Trophoblast cell (in vitro differentiated cells and primary cell): ENCODE results near the gene SKIC2. TPM values are rescaled to one million over a fixed set of nuclear protein-coding genes. Genes with fewer than 3 reads are reported as not detected.
"Not testable (repeated sequence)": the region's sequence is repeated elsewhere in the genome, so short reads cannot be mapped to it uniquely, and the experiment has no call there.

ENCODE experiments used
- DNase-seq, 2 donors: peaks; one replicate each; pipeline ENCODE4 v3.0.0-alpha.2; 2016
- H2AFZ ChIP-seq: 2 replicates; pipeline ENCODE4 v1.6.1; 2013; ENCODE audit warnings: low read length, moderate library complexity, mild to moderate bottlenecking; ENCODE audit not compliant: insufficient read depth, poor library complexity
- H2AK5ac ChIP-seq: 2 replicates; pipeline ENCODE4 v1.6.1; 2013; ENCODE audit warnings: mild to moderate bottlenecking, low read length
- H2BK120ac ChIP-seq: 2 replicates; pipeline ENCODE4 v1.6.1; 2013; ENCODE audit warnings: low read length, mild to moderate bottlenecking, moderate library complexity; ENCODE audit not compliant: insufficient read depth, poor library complexity
- H2BK12ac ChIP-seq: 2 replicates; pipeline ENCODE4 v1.6.1; 2013; ENCODE audit warnings: mild to moderate bottlenecking, low read length, moderate library complexity
- H2BK5ac ChIP-seq: 2 replicates; pipeline ENCODE4 v1.6.1; 2013; ENCODE audit warnings: low read length, low read depth, moderate library complexity, mild to moderate bottlenecking; ENCODE audit not compliant: poor library complexity
- H3K14ac ChIP-seq: 2 replicates; pipeline ENCODE4 v1.6.1; 2013; ENCODE audit warnings: mild to moderate bottlenecking, low read length
- H3K18ac ChIP-seq: 2 replicates; pipeline ENCODE4 v1.6.1; 2013; ENCODE audit warnings: mild to moderate bottlenecking, low read length
- H3K23ac ChIP-seq: 2 replicates; pipeline ENCODE4 v1.6.1; 2013; ENCODE audit warnings: low read length
- H3K27ac ChIP-seq: 2 replicates; pipeline ENCODE4 v1.5.1; 2013; ENCODE audit warnings: low read depth, mild to moderate bottlenecking, inconsistent platforms, low read length, moderate library complexity
- H3K27me3 ChIP-seq: 2 replicates; pipeline ENCODE4 v1.6.1; 2013; ENCODE audit warnings: inconsistent platforms, mild to moderate bottlenecking, low read length, moderate library complexity; ENCODE audit not compliant: insufficient read depth
- H3K36me3 ChIP-seq, 2 experiments: 1 replicate in 1 of 2; 2 replicates in 1 of 2; pipeline ENCODE4 v1.6.1; 2013; ENCODE audit warnings: low read length in 2 of 2, mild to moderate bottlenecking in 2 of 2, moderate library complexity in 1 of 2; ENCODE audit not compliant: insufficient read depth in 2 of 2, control insufficient read depth in 1 of 2
- H3K4ac ChIP-seq: 2 replicates; pipeline ENCODE4 v1.6.1; 2013; ENCODE audit warnings: low read depth, mild to moderate bottlenecking, low read length, moderate library complexity
- H3K4me1 ChIP-seq, 2 experiments: 1 replicate in 1 of 2; 2 replicates in 1 of 2; pipeline ENCODE4 v1.6.1; 2013; ENCODE audit warnings: low read length in 2 of 2, mild to moderate bottlenecking in 2 of 2, moderate library complexity in 1 of 2; ENCODE audit not compliant: insufficient read depth in 2 of 2, control insufficient read depth in 1 of 2
- H3K4me2 ChIP-seq: 2 replicates; pipeline ENCODE4 v1.6.1; 2013; ENCODE audit warnings: inconsistent platforms, mild to moderate bottlenecking, low read length, moderate library complexity
- H3K4me3 ChIP-seq: 2 replicates; pipeline ENCODE4 v1.5.1; 2013; ENCODE audit warnings: mild to moderate bottlenecking, low read depth, low read length, inconsistent platforms
- H3K79me1 ChIP-seq: one replicate; pipeline ENCODE4 v1.6.1; 2013; ENCODE audit warnings: low read length
- H3K79me2 ChIP-seq: 2 replicates; pipeline ENCODE4 v1.6.1; 2013; ENCODE audit warnings: low read length, mild to moderate bottlenecking; ENCODE audit not compliant: control insufficient read depth, insufficient read depth, poor library complexity
- H3K9ac ChIP-seq: 2 replicates; pipeline ENCODE4 v1.6.1; 2013; ENCODE audit warnings: mild to moderate bottlenecking, low read length
- H3K9me3 ChIP-seq: 2 replicates; pipeline ENCODE4 v1.6.1; 2013; ENCODE audit warnings: low read depth, mild to moderate bottlenecking, control low read depth, inconsistent platforms, low read length; ENCODE audit not compliant: insufficient read depth
- H4K12ac ChIP-seq: 2 replicates; pipeline ENCODE4 v1.6.1; 2013; ENCODE audit warnings: low read depth, mild to moderate bottlenecking, low read length, moderate library complexity
- H4K8ac ChIP-seq: 2 replicates; pipeline ENCODE4 v1.6.1; 2013; ENCODE audit warnings: low read depth, mild to moderate bottlenecking, low read length, moderate library complexity
- H4K91ac ChIP-seq: one replicate; pipeline ENCODE4 v1.6.1; 2013; ENCODE audit warnings: low read depth, mild to moderate bottlenecking, low read length, moderate library complexity
- WGBS: extraction: QIAGEN DNeasy Blood & Tissue Kit; methylation state at CpG from one replicate; pipeline ENCODE4 v1.1.7; 2013; ENCODE audit warnings: missing lambda C conversion rate; ENCODE audit not compliant: insufficient read length, insufficient coverage; ENCODE audit errors: extremely low coverage; 5-methylcytosine and 5-hydroxymethylcytosine counted together
- polyA plus RNA-seq: library from polyadenylated mRNA; stranded (reverse); fragments of 200-250 nt; gene quantifications from 2 replicates; pipeline ENCODE4 v1.2.3, GENCODE V29; 2013

The SKIC2 gene
- 31.8 and 32.6 TPM in 2 replicates for polyA plus RNA-seq

DNA sequence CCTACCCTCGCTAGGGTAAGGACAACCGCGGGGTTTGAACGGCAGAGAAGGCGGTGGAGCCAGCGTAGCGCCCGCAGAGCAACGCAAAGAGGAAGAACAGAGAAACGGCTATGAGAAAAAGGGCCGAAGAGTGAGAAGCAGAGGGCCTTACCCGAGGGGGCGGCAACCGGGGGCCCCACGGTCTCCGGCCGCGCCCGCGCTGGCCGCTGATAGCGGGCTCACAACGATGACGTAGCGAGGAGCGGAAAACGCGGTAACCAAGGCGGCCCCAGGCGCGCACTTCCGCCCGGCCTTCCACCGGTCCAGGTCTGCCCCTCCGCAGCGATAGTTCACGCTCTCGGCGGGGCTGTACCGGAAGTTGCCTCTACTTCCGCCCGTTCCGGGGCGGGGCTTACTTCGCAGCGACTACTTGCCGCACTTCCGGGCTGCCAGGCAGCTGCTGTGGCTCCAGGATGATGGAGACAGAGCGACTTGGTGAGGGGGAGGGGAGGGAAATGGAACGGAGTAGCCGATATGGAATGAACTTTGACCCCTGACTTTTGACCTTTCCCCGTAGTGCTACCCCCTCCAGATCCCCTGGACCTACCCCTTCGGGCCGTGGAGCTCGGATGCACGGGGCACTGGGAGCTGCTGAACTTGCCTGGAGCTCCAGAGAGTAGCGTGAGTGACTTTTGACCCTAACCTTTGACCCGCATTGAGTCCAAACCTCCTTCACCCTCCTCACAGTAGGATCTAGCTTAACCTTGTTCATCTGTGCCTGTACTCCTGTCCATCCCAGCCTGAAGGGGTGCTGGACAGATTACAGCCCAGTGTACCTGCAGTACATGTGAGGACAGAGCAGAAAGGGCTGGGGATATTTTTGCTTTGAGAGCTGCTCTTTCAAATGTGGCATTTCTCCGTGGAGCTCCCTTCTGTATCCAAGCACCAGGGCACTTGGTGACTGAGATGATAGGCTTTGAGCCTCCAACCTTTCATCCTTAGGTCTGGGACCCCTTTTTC is at the start of gene SKIC2, which contains the start of gene NELFE:
Gene SKIC2 (plus strand): TSS at position 435 of the 999 bp plus-strand sequence. CDS start 18 bp downstream, at position 453.
Gene NELFE (minus strand): TSS at position 231 of the 999 bp plus-strand sequence. CDS start 525 bp downstream, outside the sequence.
- peak within 1 kb of the TSS; percentile 82 for H3K4me2 ChIP-seq
- H4K91ac ChIP-seq, result peak within 1 kb of the TSS; percentile 89
- peak within 1 kb of the TSS; percentile 95 for H2AFZ ChIP-seq
- H3K18ac ChIP-seq, result peak within 1 kb of the TSS; percentile 80
- peak within 1 kb of the TSS; percentile 48 for H3K27ac ChIP-seq
- H4K8ac ChIP-seq, result peak within 1 kb of the TSS; percentile 95
- peak; percentile 99 for DNase-seq
- H4K12ac ChIP-seq, result peak within 1 kb of the TSS; percentile 91
- H2BK120ac ChIP-seq, result peak within 1 kb of the TSS; percentile 48
- peaks cover 8 to 11% of the 10 kb centered on the region in 2 experiments for H3K4me1 ChIP-seq
- peaks cover 12% of the 10 kb centered on the region for H3K79me2 ChIP-seq
- H3K14ac ChIP-seq, result peak within 1 kb of the TSS; percentile 85
- peak within 1 kb of the TSS; percentile 93 for H3K4ac ChIP-seq
- peaks cover 52 to 56% of the 10 kb centered on the region in 2 experiments for H3K36me3 ChIP-seq
- H2AK5ac ChIP-seq, result peak within 1 kb of the TSS; percentile 97
- H2BK5ac ChIP-seq, result peak within 1 kb of the TSS; percentile 51
- peak within 1 kb of the TSS; percentile 94 for H3K9ac ChIP-seq
- no CpG with 5 or more reads among the region's 59 CpGs for WGBS
- no peaks in the 10 kb centered on the region for H3K9me3 ChIP-seq
- no peak within 1 kb of the TSS for H3K23ac ChIP-seq
- no peaks in the 10 kb centered on the region for H3K27me3 ChIP-seq
- H3K4me3 ChIP-seq, result peak within 1 kb of the TSS; percentile 95
- H2BK12ac ChIP-seq, result peak within 1 kb of the TSS; percentile 51
- H3K79me1 ChIP-seq, result peaks cover 7% of the 10 kb centered on the region

DNA sequence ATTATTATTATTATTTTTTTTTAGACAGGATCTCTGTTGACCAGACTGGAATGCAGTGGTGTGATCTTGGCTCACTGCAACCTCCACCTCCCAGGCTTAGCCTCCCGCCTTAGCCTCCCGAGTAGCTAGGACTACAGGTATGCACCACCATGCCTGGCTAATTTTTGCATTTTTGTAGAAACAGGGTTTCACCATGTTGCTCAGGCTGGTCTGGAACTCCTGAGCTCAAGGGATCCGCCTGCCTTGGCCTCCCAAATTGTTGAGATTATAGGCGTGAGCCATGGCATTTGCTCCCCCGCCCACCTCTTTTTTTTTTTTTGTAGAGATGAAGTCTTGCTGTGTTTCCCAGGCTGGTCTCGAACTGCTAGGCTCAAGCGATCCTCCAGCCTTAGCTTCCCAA is 49.7 kb upstream of the SKIC2 start:
- H2AK5ac ChIP-seq, H3K4me2 ChIP-seq, H2BK120ac ChIP-seq, H2BK5ac ChIP-seq, H3K4me3 ChIP-seq, H3K79me2 ChIP-seq, H3K79me1 ChIP-seq, H3K14ac ChIP-seq, H3K18ac ChIP-seq, H3K4ac ChIP-seq, H2BK12ac ChIP-seq, H3K27ac ChIP-seq, H4K8ac ChIP-seq, H3K23ac ChIP-seq, H3K9ac ChIP-seq, H3K4me1 ChIP-seq, H3K36me3 ChIP-seq, H4K12ac ChIP-seq, H3K27me3 ChIP-seq, H4K91ac ChIP-seq, H2AFZ ChIP-seq, H3K9me3 ChIP-seq: not testable (repeated sequence)
- DNase-seq, result peak; percentile 82 to 87
- no CpG with 5 or more reads among the region's 7 CpGs for WGBS

DNA sequence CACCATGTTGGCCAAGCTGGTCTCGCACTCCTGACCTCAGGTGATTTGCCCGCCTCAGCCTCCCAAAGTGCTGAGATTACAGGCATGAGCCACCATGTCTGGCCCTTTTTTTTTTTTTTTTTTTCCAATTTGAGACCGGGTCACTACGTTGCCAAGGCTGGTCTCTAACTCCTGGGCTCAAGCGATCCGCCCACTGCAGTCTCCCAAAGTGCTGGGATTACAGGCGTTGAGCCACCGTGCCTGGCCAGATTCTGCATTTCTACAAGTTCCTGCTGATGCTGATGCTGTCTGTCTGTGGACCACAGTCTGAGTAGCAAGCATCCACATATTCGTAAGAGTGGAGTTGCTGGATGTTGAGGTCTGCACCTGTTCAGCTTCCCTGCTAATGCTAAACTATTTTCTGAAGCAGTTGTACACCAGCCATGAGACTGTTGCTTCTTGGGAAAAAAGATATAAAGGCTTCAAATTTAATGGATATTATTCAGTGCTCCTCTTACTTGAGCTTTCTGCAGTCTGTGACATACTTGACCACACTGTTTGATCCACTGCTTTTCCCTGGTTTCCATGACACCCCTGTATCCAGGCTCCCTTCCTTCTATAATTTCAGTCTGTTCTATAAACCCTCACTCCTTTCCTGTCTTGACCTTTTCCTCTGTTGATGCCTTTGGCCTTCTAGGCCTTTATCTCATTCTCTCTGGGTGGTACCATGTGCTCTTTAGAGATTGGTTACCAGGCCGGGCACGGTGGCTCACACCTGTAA is 47.0 kb upstream of the SKIC2 start:
- no CpG with 5 or more reads among the region's 11 CpGs for WGBS
- H3K4me3 ChIP-seq, result no peak overlapping the region

DNA sequence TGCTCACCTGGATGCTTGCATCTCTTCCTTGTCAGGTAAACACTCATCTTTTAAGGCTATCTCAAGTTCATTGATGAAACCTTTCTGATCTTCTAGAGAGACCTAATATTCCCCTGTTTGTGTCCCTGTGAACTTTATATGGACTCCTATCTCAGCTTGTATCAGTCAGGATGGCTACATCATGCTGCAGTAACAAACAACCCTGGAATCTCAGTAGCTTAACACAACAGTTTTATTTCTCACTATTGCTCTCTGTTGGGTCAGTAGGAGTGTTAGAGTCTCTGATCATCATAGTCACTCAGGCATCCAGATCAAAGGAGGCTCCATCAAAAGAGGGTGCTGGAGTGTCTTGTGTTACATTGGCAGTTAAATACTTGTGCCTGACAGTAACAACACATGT is 43.6 kb upstream of the SKIC2 start:
- H4K8ac ChIP-seq, result no peak overlapping the region
- H3K23ac ChIP-seq, result no peak overlapping the region
- no peak overlapping the region for H2BK12ac ChIP-seq
- no peak overlapping the region for H3K4ac ChIP-seq
- H3K4me1 ChIP-seq, result peaks cover 0 to 2% of the 10 kb centered on the region in 2 experiments
- no peak overlapping the region for H2AK5ac ChIP-seq
- H4K91ac ChIP-seq, result no peak overlapping the region
- H3K4me2 ChIP-seq, result no peak overlapping the region
- H2AFZ ChIP-seq, result no peak overlapping the region
- H3K27ac ChIP-seq, result no peak overlapping the region
- H2BK120ac ChIP-seq, result no peak overlapping the region
- no peak overlapping the region for H4K12ac ChIP-seq
- no peaks in the 10 kb centered on the region for H3K36me3 ChIP-seq
- no peak overlapping the region for H3K18ac ChIP-seq
- H2BK5ac ChIP-seq, result no peak overlapping the region
- H3K79me1 ChIP-seq, result no peaks in the 10 kb centered on the region
- no peak overlapping the region for H3K14ac ChIP-seq
- no peak for DNase-seq
- H3K9ac ChIP-seq, result no peak overlapping the region
- peaks cover 2% of the 10 kb centered on the region for H3K9me3 ChIP-seq
- H3K4me3 ChIP-seq, result no peak overlapping the region
- H3K79me2 ChIP-seq, result no peaks in the 10 kb centered on the region
- H3K27me3 ChIP-seq, result no peaks in the 10 kb centered on the region

More for the DNA sequence above, 47.0 kb upstream of the SKIC2 start:
- Histone ChIP-seq H3K4me1 (peaks cover 0 to 2% of the 10 kb centered on the region in 2 experiments), H4K91ac (no peak overlapping the region), H3K4me2 (no peak overlapping the region), H3K23ac (no peak overlapping the region), H2BK12ac (no peak overlapping the region), H3K4ac (no peak overlapping the region), H2AFZ (no peak overlapping the region), H2BK120ac (no peak overlapping the region), H3K18ac (no peak overlapping the region), H2BK5ac (no peak overlapping the region), H3K79me1 (no peaks in the 10 kb centered on the region), H4K12ac (no peak overlapping the region), H3K14ac (no peak overlapping the region), H3K27ac (no peak overlapping the region), H3K9ac (no peak overlapping the region), H3K9me3 (peaks cover 2% of the 10 kb centered on the region), H4K8ac (no peak overlapping the region), H3K36me3 (no peaks in the 10 kb centered on the region), H2AK5ac (no peak overlapping the region), H3K79me2 (no peaks in the 10 kb centered on the region), H3K27me3 (no peaks in the 10 kb centered on the region)
- DNase-seq, result no peak
